LNCAP (cell line): ENCODE data around the gene PPAN.

ENCODE experiments used
- CTCF ChIP-seq: fragments of 450-650 bp; IDR thresholded peaks from 2 replicates; pipeline ENCODE4 v1.5.1; 2017; ENCODE audit warnings: mild to moderate bottlenecking

Gene PPAN

GRCh38 chr19:10107254-10107653 is 1.1 kb downstream of the PPAN start:
- no peak for TF ChIP-seq CTCF

GRCh38 chr19:10107817-10108367 is 1.7 kb downstream of the PPAN start:
- TF ChIP-seq CTCF, result no peak

GRCh38 chr19:10109528-10109927 is 3.4 kb downstream of the PPAN start:
- TF ChIP-seq CTCF, result no peak

- TF ChIP-seq CTCF, result no peak
Measured at GRCh38 chr19:10110076-10110971, 4.2 kb downstream of the PPAN start.

- TF ChIP-seq CTCF, result no peak
Measured at GRCh38 chr19:10110972-10111317, 4.8 kb downstream of the PPAN start.

GRCh38 chr19:10111405-10111811 is 5.2 kb downstream of the PPAN start, which contains the start of gene P2RY11:
P2RY11 (plus strand) TSS chr19:10111693; CDS start chr19:10111722, 29 bp downstream.
- no peak for TF ChIP-seq CTCF

GRCh38 chr19:10112037-10112761 is 6.0 kb downstream of the PPAN start:
- no peak for TF ChIP-seq CTCF
